T47D (cell line): ENCODE data around the gene ITSN1.
A peak's percentile ranks its signal among the peaks of the same experiment; 100 is the strongest.

Source experiments
- DNase-seq, 2 experiments: peaks; one replicate each; pipeline versions ENCODE4 v3.0.0 to v3.0.0-alpha.2; 2011 to 2012; ENCODE audit warnings: low read depth in 1 of 2, low spot score in 1 of 2
- JUND ChIP-seq: IDR thresholded peaks from 2 replicates; pipeline ENCODE4 v1.6.1; 2012; ENCODE audit warnings: low read depth
- in situ Hi-C: cut with HindIII; loops from 2 replicates; pipeline ENCODE4 v1.10.0; 2016; ENCODE audit warnings: low sequenced_read_pairs, low pct_unique_long_range_greater_than_20kb

ITSN1 gene

DNA sequence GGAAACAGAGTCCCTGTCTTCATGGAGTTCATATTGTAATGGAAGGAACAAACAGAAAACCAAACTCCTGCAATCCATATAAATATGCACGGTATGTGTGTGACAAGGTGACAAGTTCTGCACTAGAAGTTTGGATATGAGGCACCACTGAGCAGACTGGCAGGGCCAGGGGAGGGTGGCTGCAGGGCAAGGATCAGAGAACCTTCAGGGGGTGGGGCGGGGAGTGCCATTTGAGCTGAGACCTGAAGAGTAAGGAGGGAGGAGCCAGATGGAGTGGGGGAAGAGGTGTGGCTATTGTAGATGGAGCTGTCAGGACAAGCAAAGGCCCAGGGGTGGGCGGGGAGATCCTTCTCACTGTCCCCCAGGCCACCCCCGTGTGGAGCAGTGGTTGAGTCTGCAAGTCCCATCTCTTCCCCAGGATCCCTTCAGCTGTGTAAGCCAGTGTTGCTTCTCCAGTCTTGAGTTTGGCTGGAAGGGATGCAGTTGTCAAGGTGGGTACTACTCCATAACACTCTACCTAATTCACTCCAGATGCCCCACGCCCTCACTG lies 196.9 kb downstream of the ITSN1 start:
- in situ Hi-C loops: no loop called here
- TF ChIP-seq JUND: no peak
- no peak for DNase-seq

DNA sequence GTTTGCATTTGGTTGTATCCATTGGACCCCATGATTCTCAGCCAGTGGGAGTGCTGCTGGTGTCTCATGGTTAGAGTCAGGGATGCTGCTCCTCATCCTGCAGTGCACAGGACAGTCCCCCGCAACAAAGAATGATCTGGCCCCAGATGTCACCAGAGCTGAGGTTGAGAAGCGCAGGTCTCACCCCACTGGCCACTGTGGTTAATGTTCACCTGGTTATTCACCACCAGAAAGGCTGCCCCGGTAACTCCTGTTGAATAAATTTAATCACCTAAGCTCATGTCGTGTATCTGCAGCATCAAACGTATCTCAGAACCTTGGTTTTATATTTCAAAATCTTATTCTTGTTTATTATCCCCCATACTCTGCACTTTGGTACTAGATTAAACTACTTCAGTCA lies 197.5 kb downstream of the ITSN1 start:
- in situ Hi-C loops: no loop called here
- DNase-seq: no peak
- no peak for TF ChIP-seq JUND

DNA sequence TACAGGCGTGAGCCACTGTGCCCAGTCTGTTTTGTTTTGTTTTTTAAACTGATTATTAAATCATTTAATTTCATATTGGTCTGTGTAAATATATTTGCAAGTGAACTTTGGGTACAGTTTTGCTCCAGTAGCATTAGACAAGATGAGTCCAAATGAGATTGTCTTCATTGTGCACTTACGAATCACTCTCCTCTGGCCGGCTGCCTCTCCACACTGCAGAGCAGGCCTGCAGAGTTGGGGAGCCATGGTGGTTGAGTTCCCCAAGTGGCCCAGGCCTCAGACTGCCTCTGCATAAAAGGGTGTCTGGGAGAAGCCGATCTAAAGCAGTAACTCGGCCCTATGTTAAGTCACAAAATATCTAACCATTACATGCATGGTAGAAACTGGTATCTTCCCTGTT lies 198.5 kb downstream of the ITSN1 start:
- no peak for DNase-seq
- TF ChIP-seq JUND: no peak
- in situ Hi-C loops: no loop called here

DNA sequence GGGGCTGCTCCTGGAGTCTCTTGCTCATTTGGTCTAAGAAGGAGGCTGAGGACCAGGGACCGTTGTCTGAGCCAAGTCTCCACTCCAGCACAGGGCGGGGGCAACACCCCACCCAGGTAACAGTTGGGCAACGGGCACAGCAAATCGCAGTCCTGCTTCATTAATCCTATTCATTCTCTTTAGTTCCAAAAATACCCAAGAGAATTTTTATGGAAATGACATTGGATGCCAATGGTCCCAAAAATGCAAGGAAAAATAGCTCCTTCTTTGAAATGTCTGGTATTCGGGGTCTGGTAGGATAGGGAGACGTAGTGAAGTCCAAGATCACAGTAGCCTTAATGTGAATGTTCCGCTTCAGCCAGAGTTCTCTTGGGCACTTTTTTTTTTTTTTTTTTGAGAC lies 199.3 kb downstream of the ITSN1 start:
- no peak for DNase-seq
- TF ChIP-seq JUND: no peak
- in situ Hi-C loops: no loop called here

DNA sequence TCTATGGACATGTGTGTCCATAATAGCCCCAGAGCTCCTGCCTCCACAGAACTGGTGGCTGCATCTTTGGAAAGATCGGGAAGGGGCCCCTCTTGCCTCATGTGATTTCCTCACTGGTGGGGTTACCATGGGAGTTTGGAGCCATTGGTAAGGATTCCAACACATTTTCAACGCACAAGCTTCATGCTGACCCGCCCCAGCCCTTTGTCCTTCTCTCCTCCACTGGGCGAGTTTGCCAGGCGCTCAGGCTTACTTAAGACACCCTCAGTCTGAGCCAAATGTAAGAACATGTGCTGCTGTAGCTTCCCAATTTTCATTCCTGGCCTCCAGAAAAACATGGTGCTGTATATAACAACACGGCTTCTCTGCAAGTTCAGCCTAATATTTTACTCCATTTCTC lies 200.9 kb downstream of the ITSN1 start:
- TF ChIP-seq JUND: no peak
- DNase-seq: no peak
- in situ Hi-C loops: no loop called here

DNA sequence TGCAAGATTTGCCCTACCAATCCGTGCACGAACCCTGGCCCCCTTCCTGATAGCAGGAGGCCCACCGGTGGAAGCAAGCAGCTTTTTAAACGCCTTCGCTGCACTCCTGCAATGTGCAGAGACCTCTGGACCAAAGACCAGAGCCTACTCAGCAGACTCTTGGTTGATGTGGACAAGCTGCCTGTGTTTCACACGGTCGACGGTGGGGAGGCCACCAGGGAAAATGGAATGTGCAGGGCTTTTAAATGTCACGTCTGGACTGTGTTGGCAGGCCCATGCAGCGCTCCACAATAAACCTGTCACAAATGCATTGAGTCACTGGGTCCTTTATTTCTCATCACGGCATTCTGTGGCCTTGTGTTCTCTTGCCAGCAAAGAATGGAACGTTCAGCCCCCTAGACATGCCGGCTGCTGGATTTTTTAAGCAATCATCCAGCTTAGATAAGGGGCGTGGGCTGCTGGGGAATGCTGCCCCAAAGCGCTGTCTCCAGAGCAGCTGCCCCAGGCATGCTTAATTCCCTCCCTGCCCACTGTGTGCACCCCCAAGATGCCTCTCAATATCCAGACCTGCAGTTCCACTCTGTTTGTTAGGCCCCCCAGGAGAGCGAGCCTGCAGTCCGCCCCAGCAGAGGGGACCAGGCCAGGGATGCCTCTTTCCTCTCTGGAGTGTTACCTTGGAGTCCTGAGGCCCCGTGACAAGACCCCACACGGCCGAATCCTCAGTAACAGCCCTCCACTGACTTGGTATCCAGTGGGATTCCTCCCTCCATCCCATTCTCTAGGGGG lies 202.0 kb downstream of the ITSN1 start:
- no peak for DNase-seq
- TF ChIP-seq JUND: no peak
- in situ Hi-C loops: no loop called here

DNA sequence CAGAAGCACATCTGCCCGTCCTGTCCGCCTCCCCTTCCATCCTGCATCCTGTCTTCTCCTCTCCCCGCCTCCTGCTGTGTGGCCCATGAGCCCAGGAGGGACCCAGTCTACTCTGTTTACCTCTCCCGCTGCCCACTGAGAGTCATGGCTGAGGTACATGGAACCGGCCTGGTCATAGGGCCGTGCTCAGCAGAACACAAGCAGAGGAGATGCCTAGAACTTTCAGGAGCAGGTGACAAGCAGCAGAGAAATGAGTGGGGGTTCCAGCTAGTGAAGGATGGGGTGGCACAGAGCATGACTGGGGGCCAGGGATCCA lies 202.5 kb downstream of the ITSN1 start:
- TF ChIP-seq JUND: no peak
- no peak for DNase-seq
- in situ Hi-C loops: no loop called here

DNA sequence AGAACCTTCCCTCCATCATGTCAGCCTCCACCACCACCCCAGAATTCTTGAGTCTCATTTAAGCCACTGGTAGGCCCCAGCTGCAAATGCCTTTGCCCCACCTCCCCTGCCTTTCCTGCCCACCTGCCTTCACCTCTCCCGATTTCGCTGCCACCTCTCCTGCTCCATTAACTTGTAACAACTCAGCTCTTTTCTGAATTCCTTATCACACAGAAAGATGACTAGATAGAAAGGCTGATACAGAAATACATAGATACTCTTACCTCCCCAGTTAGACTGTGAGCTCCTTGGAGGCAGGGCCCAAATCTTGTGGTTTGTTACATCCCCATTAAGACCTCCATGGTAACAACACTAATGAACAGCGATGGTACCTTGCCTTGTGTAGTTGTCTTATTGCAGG lies 203.8 kb downstream of the ITSN1 start:
- in situ Hi-C loops: no loop called here
- DNase-seq: no peak
- no peak for TF ChIP-seq JUND

DNA sequence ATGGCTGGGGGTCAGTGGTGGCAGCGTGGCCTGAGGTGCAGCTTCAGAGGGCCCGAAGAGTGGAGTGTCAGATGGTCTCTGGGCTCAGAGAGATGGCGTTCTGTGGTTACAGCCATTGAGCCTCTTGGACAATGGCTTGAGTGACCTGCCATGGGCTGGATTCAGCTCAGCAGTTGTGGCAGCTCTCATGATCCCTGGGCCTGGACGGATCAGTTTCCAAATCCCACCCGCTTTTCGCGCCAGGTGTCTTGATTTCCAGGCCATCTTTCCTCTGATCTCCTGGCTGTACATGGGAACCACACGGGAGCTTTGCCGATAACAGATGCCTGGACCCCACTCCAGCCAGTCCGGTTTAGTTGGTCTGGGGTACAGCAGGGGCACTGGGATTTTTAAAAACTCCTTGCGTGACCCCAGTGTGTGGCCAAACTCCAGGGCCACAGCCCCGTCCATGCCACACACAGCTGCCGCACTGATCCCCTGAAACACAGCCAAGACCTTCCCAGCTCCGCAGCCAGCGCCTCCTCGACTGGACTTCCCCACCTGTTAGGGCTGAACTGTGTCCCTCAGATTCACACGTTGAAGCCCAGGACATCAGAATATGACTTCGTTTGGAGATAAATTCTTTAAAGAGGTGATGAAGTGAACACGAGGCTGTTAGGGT lies 205.4 kb downstream of the ITSN1 start:
- in situ Hi-C loops: no loop called here
- TF ChIP-seq JUND: no peak
- DNase-seq: no peak

DNA sequence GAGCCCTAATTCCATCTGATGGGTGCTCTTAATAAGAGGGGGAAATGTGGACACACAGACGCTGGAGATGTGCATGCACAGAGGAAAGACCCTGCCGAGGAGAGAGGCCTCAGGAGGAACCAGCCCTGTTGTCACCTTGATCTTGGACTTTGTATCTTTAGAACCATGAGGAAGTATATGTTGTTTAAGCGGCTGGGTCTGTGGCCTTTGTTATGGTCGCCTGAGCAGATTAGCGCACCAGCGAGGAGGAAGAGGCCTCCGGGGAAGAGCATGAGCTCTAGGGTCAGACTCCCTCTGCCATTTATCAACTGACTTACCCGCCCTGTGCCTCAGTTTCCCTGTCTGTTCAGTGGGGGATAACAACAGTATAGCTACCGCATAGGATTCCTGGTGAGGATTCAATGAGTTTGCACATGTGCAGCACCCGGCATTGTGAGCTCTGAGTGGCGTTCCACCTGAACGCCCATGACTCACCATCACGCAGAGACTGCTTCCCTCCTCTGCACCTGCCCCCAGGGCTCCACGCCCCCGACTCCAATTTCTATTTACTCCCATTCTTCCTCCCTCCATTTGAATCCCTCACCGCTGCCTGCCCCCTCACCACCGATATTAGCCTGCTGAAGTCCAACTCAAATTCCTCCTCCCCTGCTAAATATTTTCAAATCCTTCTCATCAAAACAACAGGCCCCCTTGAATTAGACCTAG lies 206.1 kb downstream of the ITSN1 start:
- DNase-seq: peak in 1 of 2 experiments; percentile 46
- in situ Hi-C loops: no loop called here
- no peak for TF ChIP-seq JUND

DNA sequence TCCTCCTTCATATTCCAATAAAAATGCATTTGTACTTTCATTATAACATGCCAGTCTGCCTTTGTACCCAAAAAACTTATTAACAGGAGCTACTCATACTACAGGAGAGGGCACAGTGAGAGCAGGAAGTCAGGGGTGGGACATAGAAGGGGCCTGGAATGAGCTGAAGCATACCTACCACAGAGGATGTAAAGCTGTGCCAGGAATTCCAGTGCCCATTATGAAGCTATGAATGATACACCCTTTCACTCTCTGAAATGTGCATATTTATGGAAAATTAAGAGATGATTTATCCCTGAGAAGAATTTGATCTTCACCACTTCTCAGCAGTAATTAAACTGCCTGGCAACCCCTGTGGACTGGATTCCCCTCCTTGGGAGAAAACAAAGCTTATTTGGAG lies 207.5 kb downstream of the ITSN1 start:
- TF ChIP-seq JUND: no peak
- DNase-seq: no peak
- in situ Hi-C loops: no loop called here

DNA sequence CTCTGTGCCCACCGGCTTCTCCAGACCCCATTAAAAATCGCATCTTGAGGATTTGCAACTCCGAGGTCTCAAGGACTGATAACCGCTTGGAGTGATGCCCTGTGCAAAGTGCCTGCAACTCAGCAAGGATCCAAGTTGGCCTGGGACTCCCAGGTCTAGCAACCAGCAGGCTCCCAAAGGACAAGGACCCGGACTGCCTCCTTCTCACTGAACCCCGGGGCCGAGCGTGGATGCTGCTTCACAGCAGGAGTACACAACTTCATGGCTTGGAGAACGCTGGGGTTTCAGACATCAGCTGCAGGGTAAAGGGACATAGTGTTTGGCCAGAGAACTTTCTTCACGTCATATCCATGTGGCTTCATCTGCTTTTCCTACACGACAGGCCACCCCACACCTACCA lies 208.1 kb downstream of the ITSN1 start:
- in situ Hi-C loops: no loop called here
- DNase-seq: no peak
- no peak for TF ChIP-seq JUND

DNA sequence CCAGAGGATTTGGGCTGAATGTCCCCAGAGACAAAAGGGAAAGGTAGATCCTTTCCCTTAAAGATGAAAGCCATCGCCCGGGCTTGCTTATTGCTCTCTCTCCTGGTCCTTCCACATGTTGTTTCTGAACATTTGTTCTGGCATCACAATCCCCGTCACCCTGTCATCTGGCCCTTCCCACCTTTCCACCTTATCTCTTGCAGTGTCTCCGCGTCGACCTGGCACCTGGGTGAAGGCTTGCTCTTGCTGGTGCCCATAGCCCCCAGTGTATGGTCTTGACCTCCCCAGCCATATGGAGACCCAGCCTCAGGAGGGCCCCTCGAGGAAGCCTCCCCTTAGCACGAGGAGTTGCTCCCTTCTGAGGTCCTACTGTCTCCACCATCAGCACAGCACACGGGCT lies 208.7 kb downstream of the ITSN1 start:
- DNase-seq: no peak
- in situ Hi-C loops: no loop called here
- TF ChIP-seq JUND: no peak
